RPMI8226 (cell line): ENCODE measurements around the gene CERKL.
A peak's percentile ranks its signal among the peaks of the same experiment; 100 is the strongest.
"Not testable (repeated sequence)": the region's sequence is repeated elsewhere in the genome, so short reads cannot be mapped to it uniquely, and the experiment has no call there.

Experiments used
- DNase-seq: peaks from one replicate; pipeline ENCODE4 v3.0.0-alpha.2; 2015

Gene CERKL, protein sequence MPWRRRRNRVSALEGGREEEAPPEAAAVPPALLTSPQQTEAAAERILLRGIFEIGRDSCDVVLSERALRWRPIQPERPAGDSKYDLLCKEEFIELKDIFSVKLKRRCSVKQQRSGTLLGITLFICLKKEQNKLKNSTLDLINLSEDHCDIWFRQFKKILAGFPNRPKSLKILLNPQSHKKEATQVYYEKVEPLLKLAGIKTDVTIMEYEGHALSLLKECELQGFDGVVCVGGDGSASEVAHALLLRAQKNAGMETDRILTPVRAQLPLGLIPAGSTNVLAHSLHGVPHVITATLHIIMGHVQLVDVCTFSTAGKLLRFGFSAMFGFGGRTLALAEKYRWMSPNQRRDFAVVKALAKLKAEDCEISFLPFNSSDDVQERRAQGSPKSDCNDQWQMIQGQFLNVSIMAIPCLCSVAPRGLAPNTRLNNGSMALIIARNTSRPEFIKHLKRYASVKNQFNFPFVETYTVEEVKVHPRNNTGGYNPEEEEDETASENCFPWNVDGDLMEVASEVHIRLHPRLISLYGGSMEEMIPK

DNA sequence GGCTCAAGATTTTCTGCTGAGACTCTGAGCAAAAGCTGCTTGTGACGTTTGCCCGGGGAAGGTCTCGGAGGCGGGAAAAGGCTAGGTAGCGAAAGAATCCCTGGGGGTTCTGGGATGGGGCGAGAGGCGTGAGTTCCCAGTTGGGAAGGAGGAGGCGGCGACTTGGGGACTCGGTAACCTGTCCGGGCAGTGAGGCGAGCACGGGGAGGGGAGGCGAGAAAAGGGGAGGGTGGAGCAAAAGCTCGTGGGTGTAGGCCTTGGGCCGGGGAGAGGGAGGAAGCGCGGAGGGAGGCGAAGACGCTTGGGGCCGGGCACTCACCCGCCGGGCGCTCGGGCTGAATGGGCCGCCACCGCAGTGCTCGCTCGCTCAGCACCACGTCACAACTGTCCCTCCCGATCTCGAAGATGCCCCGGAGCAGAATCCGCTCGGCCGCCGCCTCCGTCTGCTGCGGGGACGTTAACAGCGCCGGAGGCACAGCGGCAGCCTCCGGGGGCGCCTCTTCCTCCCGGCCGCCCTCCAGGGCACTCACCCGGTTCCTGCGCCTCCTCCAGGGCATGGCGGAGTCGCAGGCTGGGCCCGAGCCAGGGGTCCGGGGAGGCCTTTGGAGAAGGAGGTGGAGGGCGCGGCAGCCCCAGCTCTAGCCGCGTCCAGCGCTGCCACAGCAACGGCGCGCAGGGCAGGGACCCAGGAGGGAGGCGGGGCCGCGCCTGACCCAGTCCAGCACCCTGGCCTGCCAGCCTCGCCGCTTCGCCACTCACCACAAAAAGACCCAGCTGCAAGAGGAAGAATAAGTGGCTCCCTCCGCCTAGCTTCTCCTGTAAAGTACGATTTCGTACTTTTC lies at the start of gene CERKL:
CERKL (minus strand) TSS at position 656 of the 842 bp plus-strand sequence; CDS start at position 557, 99 bp downstream.
- peak; percentile 4 for DNase-seq

DNA sequence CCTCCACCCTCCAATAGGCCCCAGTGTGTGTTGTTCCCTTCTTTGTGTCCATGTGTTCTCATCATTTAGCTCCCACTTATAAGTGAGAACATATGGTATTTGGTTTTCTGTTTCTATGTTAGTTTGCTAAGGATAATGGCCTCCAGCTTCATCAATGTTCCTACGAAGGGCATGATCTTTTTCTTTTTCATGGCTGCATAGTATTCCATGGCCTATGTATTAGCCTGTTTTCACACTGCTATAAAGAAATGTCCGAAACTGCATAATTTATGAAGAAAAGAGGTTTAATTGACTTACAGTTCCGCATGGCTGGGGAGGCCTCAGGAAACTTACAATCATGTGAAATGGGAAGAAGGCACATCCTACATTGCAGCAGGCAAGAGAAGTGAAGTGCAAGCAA lies 45.6 kb upstream of the CERKL start:
- DNase-seq: not testable (repeated sequence)

DNA sequence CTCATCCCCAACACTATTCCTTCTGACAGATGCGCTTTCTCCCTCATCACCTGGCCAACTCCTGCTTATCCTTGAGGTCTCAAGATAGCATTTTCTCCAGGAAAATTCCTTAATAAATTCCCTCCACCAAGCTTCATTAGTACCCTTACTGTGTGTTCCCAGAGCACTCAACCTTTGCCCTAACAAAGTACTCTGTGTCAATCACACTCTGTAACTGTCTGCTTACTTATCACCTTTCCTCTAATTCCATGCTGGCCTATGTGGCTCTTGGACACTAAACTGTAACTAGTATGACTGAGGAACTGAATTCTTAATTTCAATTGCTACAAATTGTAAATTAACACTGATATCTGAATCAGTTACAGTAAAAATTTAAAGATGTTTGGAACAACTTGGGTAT lies 41.3 kb upstream of the CERKL start:
- no peak for DNase-seq

DNA sequence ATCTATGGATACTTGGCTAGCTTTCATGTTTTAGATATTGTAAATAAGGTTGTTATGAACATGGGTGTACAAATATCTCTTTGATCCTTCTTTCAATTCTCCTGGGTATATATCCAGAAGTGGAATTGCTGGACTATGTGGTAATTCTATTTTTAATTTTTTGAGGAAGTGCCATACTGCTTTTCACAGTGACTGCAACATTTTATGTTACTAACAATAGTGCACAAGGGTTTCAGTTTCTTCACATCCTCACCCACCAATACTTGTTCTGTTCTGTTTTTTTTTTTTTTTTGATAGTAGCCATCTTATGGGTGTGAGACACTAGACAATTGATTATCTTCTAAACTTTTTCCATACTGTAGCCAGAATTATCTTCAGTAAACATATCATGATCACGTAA lies 40.7 kb upstream of the CERKL start:
- no peak for DNase-seq

DNA sequence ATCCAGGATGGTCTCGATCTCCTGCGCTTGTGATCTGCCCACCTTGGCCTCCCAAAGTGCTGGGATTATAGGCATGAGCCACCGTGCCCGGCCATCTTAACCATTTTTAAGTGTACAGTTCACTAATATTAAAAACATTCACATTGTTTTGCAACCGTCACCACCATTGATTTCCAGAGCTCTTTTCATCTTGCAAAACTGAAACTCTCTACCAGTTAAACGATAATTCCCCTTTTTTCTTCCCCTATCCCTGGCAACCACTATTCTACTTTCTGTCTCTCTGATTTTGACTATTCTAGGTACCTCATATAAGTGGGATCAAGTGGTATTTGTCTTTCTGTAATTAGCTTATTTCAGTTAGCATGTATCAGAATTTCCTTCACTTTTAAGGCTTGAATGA lies 40.2 kb upstream of the CERKL start:
- no peak for DNase-seq

DNA sequence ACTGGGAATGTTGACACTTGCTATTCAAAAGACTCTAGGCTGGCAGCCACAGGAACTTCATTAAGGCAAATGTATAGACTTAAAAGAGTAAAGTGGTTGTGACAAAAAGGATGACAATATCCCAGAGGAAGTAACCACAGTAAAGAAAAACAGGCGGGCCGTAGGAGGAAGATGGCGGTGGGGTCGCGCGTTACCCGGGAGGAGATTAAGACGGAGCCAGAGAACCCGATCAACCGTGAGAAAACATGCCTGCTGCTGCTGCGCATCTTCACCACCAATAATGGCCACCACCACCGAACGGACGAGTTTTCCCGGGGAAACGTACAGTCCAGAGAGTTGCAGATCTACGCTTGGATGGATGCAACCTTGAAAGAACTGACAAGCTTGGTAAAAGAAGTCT lies 37.4 kb upstream of the CERKL start:
- DNase-seq: no peak

DNA sequence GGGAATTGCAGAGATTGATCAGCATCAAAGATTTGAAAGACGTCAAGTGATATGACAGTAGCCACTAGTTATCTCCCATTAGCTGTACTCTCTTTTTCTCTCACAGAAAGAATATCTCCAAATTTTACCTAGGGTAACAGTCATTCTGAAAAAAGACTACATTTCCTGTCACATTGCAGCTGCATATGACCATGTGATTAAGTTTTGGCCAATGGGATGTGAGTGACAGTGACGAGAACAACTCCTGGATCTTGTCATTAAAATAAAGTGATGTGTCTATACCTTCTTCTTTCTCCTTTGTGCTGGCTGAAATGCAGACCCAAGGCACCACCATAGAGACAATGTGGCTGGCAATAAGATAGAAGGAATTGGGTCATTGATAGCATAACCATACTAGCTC lies 34.0 kb upstream of the CERKL start:
- no peak for DNase-seq

DNA sequence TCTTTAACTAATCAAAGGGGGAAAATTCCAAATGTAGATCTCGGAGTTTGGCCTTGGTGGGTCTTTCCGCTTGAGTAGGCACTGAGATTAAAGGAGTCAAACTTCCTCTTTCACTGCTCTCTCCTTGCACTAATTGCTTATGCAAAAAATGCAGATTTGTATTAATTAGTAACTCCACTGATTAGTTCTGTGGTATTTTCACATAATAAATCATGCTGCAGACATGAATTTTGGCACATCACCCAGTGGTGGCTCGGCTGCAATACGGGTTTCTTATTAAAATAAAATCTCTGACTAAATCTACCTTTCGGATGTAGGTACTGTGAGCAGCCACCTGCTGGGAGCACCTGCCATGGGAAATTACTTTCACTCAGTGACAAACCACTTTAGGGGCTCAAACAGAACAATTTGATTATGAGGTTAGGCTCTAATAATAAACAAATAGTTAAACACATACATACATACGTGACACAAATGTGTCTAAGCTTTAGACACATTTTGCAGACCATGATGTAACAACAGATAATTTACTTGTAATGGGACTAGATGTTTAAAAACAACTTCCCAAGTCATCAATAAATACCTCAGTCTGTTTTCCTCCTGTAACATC lies 29.8 kb upstream of the CERKL start:
- DNase-seq: no peak

DNA sequence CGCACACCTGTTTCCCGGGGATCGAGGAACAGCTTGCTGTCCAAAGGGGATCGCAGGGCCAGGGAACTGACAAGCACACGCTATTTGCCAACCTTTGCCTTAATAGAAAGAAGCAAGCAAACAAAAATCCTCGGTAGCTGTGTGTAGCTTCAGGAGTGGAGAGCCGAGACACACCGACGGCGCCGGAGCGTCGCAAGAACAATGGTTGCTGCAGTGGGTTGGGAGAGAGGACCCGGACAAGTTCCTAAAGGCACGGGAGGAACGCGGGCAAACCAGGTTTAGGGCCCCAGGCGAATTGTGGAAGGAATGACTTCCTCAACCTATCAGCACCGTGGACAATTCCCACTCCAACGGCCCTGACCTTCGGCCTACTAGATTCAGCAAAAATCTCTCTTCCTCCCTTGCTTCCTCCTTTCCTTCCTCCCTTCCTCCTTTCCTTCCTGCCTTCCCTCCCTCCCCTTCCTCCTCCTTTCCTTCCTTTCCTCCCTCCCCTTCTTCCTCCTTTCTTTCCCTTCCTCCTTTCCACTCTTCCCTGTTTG lies 28.3 kb upstream of the CERKL start:
- no peak for DNase-seq

DNA sequence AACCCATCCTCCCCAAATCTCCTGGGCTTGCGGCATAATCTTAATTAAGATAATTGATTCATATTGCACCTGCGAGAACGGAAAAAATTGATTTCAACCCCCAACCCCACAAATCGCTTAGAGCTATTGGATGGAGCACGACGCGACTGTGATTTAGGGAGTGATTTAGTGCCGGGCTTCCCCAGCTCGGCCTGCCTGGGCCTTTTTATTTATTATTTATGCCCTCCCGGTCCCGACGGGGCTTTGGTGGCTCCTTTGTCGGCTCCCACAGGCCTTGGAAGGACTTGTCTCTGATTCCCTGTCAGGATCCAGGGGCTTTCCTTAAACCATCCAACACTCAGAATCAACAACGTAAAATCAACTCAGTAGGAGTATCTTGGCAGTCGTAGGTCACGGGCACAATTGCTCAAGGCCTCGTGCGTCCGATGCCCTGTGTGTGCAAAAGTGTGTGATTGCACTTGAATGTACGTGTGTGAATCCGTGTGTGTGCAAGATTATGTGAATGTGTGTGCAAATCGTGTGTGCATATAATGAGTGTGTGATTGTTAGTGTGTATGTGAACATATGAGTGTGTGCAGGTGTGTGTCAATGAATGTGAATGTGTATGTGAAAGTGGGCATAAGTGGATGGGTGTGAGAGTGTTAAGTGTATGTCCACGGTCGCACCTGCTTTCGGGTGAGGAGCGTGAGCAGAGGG lies 27.7 kb upstream of the CERKL start:
- no peak for DNase-seq

DNA sequence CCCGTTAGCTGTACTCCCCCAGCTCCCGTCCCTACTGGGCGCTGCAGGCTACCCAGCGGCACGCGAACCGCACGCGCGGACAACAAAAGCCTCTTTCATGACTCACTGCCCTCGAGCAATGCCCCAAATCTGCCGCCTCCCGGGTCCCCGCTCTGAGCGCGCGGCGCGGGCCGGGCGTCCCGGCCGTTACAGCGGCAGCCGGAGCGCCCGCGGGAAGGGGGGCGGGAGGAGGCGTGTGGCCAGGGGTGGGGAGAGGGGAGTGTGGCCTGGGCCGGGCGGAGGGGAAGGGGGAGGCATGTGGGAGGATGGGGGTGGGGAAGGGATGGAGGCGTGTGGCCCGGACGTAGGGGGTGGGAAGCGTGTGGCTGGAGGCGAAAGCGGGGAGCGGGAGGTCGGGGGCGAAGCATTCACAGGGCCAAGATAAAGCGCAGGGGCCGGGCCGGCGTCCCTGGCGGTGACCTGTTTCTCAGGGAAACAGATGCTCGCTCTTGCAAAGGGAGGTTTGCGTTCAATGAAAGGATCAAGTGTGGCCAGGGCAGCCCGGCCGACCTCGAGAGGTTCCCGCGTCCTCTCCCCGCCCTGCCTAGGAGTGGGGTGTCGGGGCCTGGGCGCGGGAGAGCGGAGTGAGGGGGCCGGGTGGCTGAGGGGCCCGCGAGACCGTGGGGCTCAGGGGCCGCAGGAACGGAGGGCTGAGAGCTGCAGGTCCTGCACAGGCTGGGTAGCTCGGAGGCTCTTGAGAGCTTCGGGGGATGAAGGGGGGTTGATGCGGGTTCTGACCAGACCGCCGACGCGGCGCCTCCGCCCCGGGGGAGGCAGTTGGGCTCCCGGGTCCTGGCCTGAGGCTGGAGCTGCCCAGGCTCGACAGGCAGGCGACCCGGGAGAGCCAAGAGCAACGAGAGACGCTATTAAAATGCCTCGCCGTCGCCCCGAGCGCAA lies 26.9 kb upstream of the CERKL start:
- DNase-seq: no peak

DNA sequence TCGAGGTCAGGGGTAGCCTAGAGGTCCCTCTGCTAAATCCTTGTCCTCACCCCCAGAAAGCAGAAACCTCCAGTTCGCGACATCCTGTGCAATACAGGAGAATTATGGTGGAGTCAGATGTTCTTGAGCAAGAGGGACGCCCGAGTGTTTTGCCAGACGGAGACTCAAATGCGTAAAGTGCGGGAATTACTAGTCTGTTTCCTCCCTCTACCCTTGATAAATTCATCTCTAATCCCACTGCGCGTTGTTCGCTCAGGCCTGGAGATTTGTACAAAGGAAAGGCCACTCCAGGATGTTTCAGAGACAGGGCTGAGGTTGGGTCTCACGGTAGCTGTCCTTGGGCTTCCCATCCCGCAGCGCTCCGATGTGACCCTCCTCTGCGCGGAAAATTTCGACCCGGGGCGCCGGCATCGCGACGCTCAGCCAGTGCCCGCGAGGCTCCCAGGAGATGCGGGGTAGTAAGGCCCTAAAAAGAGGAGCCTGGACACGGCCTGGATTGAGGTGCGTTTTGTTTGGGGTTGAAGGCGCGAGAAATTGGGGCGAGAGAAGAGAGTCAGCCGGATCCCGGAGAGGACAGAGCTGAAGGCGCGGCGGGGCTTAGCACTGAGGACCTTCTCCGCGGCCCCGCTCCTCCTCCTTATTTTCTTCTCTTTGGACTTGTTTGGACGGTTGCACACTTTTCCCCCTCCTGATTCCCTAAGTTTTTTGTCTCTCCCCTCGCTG lies 26.1 kb upstream of the CERKL start:
- DNase-seq: no peak

DNA sequence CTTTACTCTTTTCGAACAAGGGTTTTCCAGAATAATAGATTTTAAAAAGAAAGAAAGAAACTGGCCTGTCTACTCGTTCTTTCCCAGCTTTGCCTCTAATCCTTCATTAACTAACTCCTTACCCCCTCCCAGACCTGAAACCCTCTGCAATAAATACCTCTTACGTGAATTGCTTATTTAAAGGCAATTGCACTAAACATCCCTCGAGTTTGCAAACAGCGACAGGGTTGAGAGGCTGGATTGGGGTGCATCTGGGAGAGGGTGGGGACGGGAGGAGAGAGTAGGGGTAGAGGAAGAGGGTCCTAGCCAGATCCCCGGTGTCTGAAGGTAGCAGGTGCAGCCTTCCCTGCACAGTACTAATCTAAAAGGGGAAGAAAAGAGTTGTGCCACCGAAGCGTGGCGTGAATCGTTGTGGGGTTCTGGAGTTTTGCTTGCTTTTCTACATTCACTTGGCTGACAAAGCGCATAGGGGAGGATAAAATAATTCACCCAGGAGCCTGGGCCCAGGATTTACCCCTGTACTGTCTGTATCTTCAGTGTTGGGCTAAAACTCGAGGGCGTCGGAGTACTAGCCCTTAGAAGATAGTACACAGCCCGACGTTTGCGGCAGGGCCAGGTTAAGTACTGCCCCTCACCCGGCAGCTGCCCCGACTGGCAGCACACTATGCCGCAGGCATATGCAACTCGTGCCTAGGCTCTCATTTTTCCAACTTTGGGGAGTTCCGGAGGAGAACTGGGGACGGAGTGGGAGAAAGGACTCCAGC lies 25.3 kb upstream of the CERKL start:
- DNase-seq: no peak

DNA sequence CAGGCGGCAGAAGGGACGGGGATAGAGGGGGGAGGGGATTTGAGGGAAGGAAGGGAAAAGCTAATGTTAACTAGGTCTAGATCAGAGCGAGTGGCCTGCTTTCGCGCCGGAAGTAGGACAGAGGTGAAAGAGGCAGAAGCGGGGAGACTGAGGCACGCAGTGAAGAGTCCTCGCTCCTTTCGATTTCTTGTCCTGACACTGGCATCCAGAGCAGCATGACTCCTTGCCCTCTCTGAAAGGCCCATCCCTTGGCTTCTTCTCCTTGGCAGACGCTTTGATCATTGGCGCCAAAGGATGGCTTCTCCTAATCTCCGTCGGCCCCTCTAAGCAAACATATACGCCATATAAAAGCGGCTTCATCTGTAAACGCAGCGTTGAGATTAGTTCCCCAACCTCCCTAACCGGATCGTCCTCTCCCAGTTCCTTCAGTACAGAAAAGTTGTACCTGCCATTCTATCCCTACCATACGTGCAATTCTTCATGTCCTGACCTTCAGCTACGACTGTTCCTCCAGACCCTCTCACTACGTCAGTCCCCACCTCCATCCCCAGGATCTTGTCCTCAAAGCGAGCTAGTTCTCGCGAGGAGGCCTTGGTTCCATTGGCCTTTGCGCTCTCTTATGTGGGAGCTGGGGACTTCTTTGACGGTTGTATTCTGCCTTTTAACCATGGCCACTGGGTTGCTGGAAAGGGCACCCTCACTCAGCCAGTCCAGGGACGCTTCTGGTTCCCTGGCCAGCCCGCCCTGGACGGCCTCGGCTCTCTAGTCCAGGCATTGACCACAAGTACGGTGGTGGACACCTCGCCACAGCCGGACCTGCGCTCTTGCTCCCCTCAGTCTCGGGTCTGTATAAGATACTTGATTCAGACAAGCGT lies 24.3 kb upstream of the CERKL start:
- no peak for DNase-seq

DNA sequence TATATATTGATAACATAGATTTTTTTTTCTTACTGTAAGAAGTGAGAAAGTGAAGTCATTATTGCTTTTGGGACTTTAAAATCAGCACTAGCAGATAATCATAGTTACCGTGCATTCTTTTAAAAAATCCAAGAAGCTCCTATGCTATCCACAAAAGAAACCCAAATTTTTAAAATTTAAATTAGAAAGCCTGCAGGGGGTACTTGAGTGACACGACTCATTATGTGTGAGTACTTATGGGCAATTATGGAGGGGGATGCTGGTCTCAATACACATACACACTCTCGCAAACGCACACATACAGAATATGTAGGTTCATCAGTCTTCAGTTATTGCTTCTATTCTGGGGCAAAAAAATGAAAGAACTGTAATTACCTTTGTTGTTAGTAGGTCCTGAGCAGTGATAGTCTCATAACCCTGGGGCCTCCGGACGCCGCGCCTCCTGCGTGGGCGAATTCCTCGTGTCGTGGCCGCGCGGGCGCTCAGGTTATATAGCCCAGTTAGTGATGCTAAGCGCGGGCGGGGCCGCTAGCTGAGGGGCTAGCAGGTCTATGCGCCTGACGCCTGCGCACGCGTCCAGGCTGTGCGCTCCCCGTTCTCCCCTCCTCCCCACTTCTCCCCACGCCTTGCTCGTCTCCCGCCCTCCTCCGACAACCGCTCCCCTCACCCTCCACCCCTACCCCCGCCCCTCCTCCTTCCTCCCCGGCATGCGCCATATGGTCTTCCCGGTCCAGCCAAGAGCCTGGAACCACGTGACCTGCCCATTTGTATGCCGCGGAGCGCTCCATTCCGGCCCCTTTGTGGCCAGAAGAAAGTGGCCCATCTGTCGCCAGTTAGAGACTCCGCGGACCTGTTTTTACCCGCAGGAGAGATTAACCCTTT lies 23.4 kb upstream of the CERKL start, which contains the start of gene NEUROD1:
NEUROD1 (minus strand) TSS at position 463 of the 882 bp plus-strand sequence. CDS start 1,657 bp downstream, outside the sequence.
- DNase-seq: peak; percentile 7

DNA sequence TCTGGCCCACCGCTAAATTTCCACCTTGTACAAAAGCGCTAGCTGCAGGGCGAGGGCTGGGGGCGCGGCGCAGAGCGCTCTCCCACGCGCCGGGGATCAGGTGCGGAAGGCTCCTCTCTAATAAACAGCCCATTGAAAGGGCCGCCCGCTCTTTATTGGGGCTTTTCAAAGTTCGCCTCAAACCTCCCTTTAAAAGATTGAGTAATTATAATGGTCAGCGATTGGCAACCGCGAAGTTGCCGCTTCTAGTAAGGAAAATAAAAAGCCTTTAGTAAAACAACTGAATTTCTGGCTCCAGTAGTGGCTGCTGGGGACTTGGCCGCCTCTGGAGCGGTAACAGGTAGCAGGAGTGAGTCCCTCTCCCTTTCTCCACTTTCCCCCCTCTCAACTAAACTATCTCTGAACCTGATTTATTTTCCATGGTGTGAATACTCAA lies 22.7 kb upstream of the CERKL start:
- DNase-seq: no peak

DNA sequence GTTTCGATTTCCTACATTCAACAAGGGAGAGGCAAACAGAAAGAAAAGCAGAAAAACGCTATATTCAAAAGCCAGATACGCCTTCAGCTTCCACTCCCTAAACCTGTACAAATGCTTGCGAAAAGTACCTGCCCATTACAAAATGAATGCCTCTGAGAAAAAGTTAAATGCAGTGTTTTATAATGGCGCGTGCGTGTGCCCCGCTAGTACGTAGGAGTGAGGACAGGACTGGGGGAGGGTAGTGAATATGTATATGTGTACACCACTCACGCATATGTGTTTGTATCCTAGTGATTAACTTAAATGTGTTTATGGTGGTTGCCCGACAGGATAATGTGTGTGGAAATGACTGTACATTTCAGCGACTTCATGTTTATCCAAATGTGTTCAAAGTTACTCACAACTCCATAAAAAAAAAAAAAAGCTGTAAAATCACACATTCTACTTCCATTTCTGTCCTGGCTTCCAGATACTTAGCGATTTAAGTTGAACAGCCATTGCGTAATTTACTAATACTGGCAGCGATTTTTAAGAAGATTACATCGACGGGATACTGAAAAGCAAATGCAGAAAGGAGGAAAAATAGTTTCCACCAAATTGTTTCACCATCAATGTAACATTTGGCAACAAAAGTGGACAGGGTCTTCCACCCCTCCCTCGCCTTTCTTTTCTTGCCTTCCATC lies 22.1 kb upstream of the CERKL start:
- DNase-seq: no peak
